ENCODE data around the gene MRPL20. TPM values are rescaled to one million over a fixed set of nuclear protein-coding genes. Genes with fewer than 3 reads are reported as not detected.

MRPL20 gene
- total and polyA plus RNA-seq, 4 donors: 47.8 to 170 (median 74.0) TPM

- DNase-seq (ENCODE audit: low spot score): no peak
- Histone ChIP-seq H3K4me1 (ENCODE audit: control insufficient read depth in 4 of 4, insufficient read depth in 4 of 4, low read length in 3 of 4) (peaks cover 0 to 25% (median 4%) of the 10 kb centered on the region in 4 donors), H3K4me3 (ENCODE audit: low read depth in 1 of 3, low read length in 3 of 3) (peak overlapping the region in 1 of 3 donors; percentile 17), H3K27me3 (ENCODE audit: control insufficient read depth in 4 of 4, insufficient read depth in 4 of 4, low read length in 3 of 4) (peaks cover 0 to 2% (median 0%) of the 10 kb centered on the region in 4 donors), H3K36me3 (ENCODE audit: control insufficient read depth in 4 of 4, insufficient read depth in 3 of 4, low read depth in 1 of 4, low read length in 3 of 4) (no peaks in the 10 kb centered on the region), H3K9ac (ENCODE audit: low read depth in 1 of 2, low read length in 2 of 2) (no peak overlapping the region), H3K9me3 (ENCODE audit: control insufficient read depth in 4 of 4, low read length in 3 of 4) (no peaks in the 10 kb centered on the region), H3K27ac (ENCODE audit: low read depth in 1 of 2, low read length in 2 of 2) (no peak overlapping the region)
- TF ChIP-seq JUND (IDR thresholded peaks at IDR 0.05) (no peak), REST (IDR thresholded peaks at IDR 0.05) (no peak), GABPA (IDR thresholded peaks at IDR 0.05 in 1 of 2, conservative IDR thresholded peaks at IDR 0.05 in 1 of 2) (no peak), ATF3 (IDR thresholded peaks at IDR 0.05) (no peak), MAX (IDR thresholded peaks at IDR 0.05) (no peak), CTCF (IDR thresholded peaks at IDR 0.05; ENCODE audit: low read depth, low read length, missing input control) (no peak), RXRA (IDR thresholded peaks at IDR 0.05) (no peak), SP1 (IDR thresholded peaks at IDR 0.05) (no peak), ZBTB33 (IDR thresholded peaks at IDR 0.05) (no peak), TAF1 (conservative IDR thresholded peaks at IDR 0.05) (no peak), FOXA1 (IDR thresholded peaks at IDR 0.05) (no peak), RAD21 (IDR thresholded peaks at IDR 0.05) (no peak), EGR1 (IDR thresholded peaks at IDR 0.05; ENCODE audit: low read depth in 2 of 2) (no peak), YY1 (IDR thresholded peaks at IDR 0.05) (no peak)
- WGBS: 4% methylated on average over 52 of the region's 52 CpGs
These were observed 51.7 kb downstream of the MRPL20 start for GRCh38 chr1:1355416-1355815.

Data from liver (tissue), 9 donors.